PC-9 (cell line): ENCODE measurements around the gene METRN. TPM values are rescaled to one million over a fixed set of nuclear protein-coding genes. Genes with fewer than 3 reads are reported as not detected.
"Not testable (repeated sequence)": the region's sequence is repeated elsewhere in the genome, so short reads cannot be mapped to it uniquely, and the experiment has no call there.

Experiments
- BruUV-seq: library from RNA; stranded (reverse); fragments of 400-500 nt; replicated peaks from 2 replicates; lab custom pipeline; 2021; lab: Mats Ljungman, UMichigan
- CTCF ChIA-PET: fragments of 300-600 bp; sonication (Branson Sonifier 250); formaldehyde crosslinking; loops from one replicate; lab custom pipeline; 2022; ENCODE audit warnings: antibody characterized with exemption; lab: Charles Lee
- POLR2A ChIA-PET: fragments of 300-600 bp; sonication (Branson Sonifier 250); formaldehyde crosslinking; loops from one replicate; lab custom pipeline; 2022; ENCODE audit warnings: antibody characterized with exemption; ENCODE audit not compliant: unreplicated experiment; lab: Charles Lee
- DNase-seq, 2 experiments: peaks; one replicate each; pipeline versions ENCODE4 v3.0.0 to v3.0.0-alpha.2; 2015 to 2022; ENCODE audit warnings: mixed read lengths in 1 of 2
- H2AFZ ChIP-seq: fragments of 200-600 bp; sonication (generic); 2 replicates; pipeline ENCODE4 v1.8.1; 2017; ENCODE audit warnings: antibody characterized with exemption
- H3F3A ChIP-seq: fragments of 200-600 bp; sonication (generic); 2 replicates; pipeline ENCODE4 v1.8.1; 2017; ENCODE audit warnings: antibody characterized with exemption, mild to moderate bottlenecking, low read depth; ENCODE audit not compliant: insufficient read depth
- H3K27ac ChIP-seq: fragments of 200-600 bp; sonication (generic); 2 replicates; pipeline ENCODE4 v1.6.1; 2016; ENCODE audit warnings: mixed run types
- H3K27me3 ChIP-seq: fragments of 200-600 bp; sonication (generic); 2 replicates; pipeline ENCODE4 v1.6.1; 2016; ENCODE audit warnings: low read depth, mixed run types; ENCODE audit not compliant: insufficient read depth
- H3K36me3 ChIP-seq: fragments of 200-600 bp; sonication (generic); 2 replicates; pipeline ENCODE4 v1.6.1; 2016; ENCODE audit warnings: low read depth, mixed run types
- H3K4me1 ChIP-seq: fragments of 200-600 bp; sonication (generic); replicated peaks from 2 replicates; pipeline ENCODE4 v1.6.1; 2016; ENCODE audit warnings: mixed run types; ENCODE audit not compliant: insufficient read depth
- H3K4me2 ChIP-seq: fragments of 200-600 bp; sonication (generic); 2 replicates; pipeline ENCODE4 v1.6.1; 2017; ENCODE audit warnings: mixed run types
- H3K4me3 ChIP-seq: fragments of 200-600 bp; sonication (generic); 2 replicates; pipeline ENCODE4 v1.6.1; 2016; ENCODE audit warnings: mixed run types
- H3K79me2 ChIP-seq: fragments of 200-600 bp; sonication (generic); 2 replicates; pipeline ENCODE4 v1.6.1; 2017; ENCODE audit warnings: low read depth, mixed run types
- H3K9me2 ChIP-seq: fragments of 200-600 bp; sonication (generic); 2 replicates; pipeline ENCODE4 v1.8.1; 2017; ENCODE audit warnings: mild to moderate bottlenecking; ENCODE audit not compliant: insufficient read depth
- H3K9me3 ChIP-seq: fragments of 200-600 bp; sonication (generic); 2 replicates; pipeline ENCODE4 v1.8.1; 2016; ENCODE audit warnings: low read depth; ENCODE audit not compliant: insufficient read depth
- H4K20me1 ChIP-seq: fragments of 200-600 bp; sonication (generic); 2 replicates; pipeline ENCODE4 v1.8.1; 2017; ENCODE audit not compliant: insufficient read depth
- CTCF ChIP-seq: fragments of 200-600 bp; sonication (generic); conservative IDR thresholded peaks from 2 replicates; pipeline ENCODE4 v1.6.1; 2017; ENCODE audit warnings: mixed run types, antibody characterized with exemption, mild to moderate bottlenecking, moderate library complexity
- EZH2 ChIP-seq: fragments of 200-600 bp; sonication (generic); IDR thresholded peaks from 2 replicates; pipeline ENCODE4 v1.8.0; 2017; ENCODE audit warnings: antibody characterized with exemption, low read depth
- intact Hi-C: fragments of 100-400 bp; cut with micrococcal nuclease; formaldehyde crosslinking; loops from one replicate; pipeline ENCODE4 v1.10.0; 2022; ENCODE audit not compliant: unreplicated experiment
- total RNA-seq: library from RNA; stranded (reverse); gene quantifications from 2 replicates; pipeline ENCODE4 v1.2.3, GENCODE V29; 2021

The METRN gene
- total RNA-seq, 1 experiment from 2014 or later, result 77.5 TPM

- not testable (repeated sequence) for H3K79me2 ChIP-seq, H3K36me3 ChIP-seq, H3K9me3 ChIP-seq, BruUV-seq, H4K20me1 ChIP-seq, H3K4me3 ChIP-seq, H3K9me2 ChIP-seq, H2AFZ ChIP-seq
- H3K4me2 ChIP-seq, result peak overlapping the region; percentile 38; the same call in 1 of the 2 replicates
- peak overlapping the region; percentile 71 for H3K27ac ChIP-seq
- intact Hi-C loops, result loop anchor here (1.0 to 5.0 kb wide), 4 partner anchors 73 to 390 kb away; partner anchors contain the start of gene LMF1
- peak; percentile 91 for TF ChIP-seq CTCF
- peaks cover 31% of the 10 kb centered on the region for H3F3A ChIP-seq
- ChIA-PET CTCF (interaction anchor here (0.5 to 1.5 kb wide), 11 partner anchors 11 to 390 kb away, joined by 3 to 17 read pairs (median 4); partner anchors contain the start of genes CHTF18, MSLN and RPUSD1), POLR2A (interaction anchor here (0.6 to 1.0 kb wide), 5 partner anchors 15 to 186 kb away, joined by 3 to 6 read pairs (median 4); partner anchors contain the start of genes CAPN15, CHTF18, RPUSD1 and WDR24)
- DNase-seq, result peak; percentile 93 to 98
- H3K27me3 ChIP-seq, result peaks cover 33% of the 10 kb centered on the region
- H3K4me1 ChIP-seq, result peaks cover 36% of the 10 kb centered on the region
Measured at GRCh38 chr16:712740-713250, 2.1 kb upstream of the METRN start.

DNA sequence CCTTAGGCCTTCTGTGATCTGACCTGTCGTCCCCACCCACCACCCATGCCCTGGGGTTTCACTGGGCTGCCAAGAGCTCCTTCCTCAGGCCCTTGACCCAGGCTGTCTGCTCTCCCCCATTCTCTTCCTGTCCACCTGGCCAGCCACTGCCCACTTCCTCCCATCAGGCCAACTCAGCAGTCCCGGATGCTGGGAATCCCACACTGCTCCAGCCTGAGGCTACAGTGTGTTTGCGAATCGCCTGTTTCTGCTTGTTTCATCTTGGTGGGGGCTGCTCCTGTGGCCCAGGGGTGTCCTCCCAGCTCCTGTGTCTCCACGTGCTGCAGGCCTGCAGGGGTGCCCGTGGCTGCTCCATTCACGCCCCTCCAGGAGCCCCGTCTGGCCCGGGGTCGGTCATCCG, 839 bp upstream of the METRN start:
- Histone ChIP-seq H3K4me1 (peaks cover 43% of the 10 kb centered on the region), H3K27me3 (peaks cover 20% of the 10 kb centered on the region), H3K4me2 (peak overlapping the region; percentile 72), H3K27ac (no peak overlapping the region; the same call in 1 of the 2 replicates), H3K9me2 (no peaks in the 10 kb centered on the region), H3K36me3 (no peaks in the 10 kb centered on the region), H3K79me2 (peaks cover 4% of the 10 kb centered on the region; the same call in 1 of the 2 replicates), H4K20me1 (peaks cover 11% of the 10 kb centered on the region; the same call in 1 of the 2 replicates), H2AFZ (no peak overlapping the region), H3K4me3 (no peak overlapping the region), H3F3A (peaks cover 37% of the 10 kb centered on the region), H3K9me3 (no peaks in the 10 kb centered on the region)
- BruUV-seq, result no TSS peak
- ChIA-PET CTCF (interaction anchor here (0.5 kb wide), 1 partner anchor 690 kb away, joined by 3 read pairs; no protein-coding TSS in a partner anchor), POLR2A (interaction anchor here (0.6 to 1.4 kb wide), 3 partner anchors 14 to 565 kb away, joined by 3 to 9 read pairs (median 4); no protein-coding TSS in a partner anchor)
- intact Hi-C loops, result loop anchor here (5.0 kb wide), 1 partner anchor 258 kb away; the partner anchor contains the start of gene LMF1
- DNase-seq, result no peak
- TF ChIP-seq EZH2, result no peak
- no peak for TF ChIP-seq CTCF

GRCh38 chr16:715477-716199, 720 bp downstream of the METRN start:
- BruUV-seq, result no TSS peak
- H3K4me1 ChIP-seq, result peaks cover 55% of the 10 kb centered on the region
- peak overlapping the region; percentile 85 for H3K4me2 ChIP-seq
- H3K27me3 ChIP-seq, result peaks cover 7% of the 10 kb centered on the region; the same call in 1 of the 2 replicates
- H3K27ac ChIP-seq, result no peak overlapping the region
- no peaks in the 10 kb centered on the region for H3K9me2 ChIP-seq
- peak in 1 of 2 experiments; percentile 45 for DNase-seq
- peak overlapping the region; percentile 81 for H3K4me3 ChIP-seq
- ChIA-PET POLR2A (interaction anchor here (0.7 to 1.5 kb wide), 4 partner anchors 10 to 93 kb away, joined by 3 to 26 read pairs (median 14); partner anchors contain the start of genes CCDC78, CHTF18 and RPUSD1), CTCF (interaction anchor here (0.6 kb wide), 2 partner anchors 43 to 581 kb away, joined by 3 read pairs; no protein-coding TSS in a partner anchor)
- H4K20me1 ChIP-seq, result peaks cover 12% of the 10 kb centered on the region; the same call in 1 of the 2 replicates
- intact Hi-C loops, result no loop called here
- peaks cover 44% of the 10 kb centered on the region for H3F3A ChIP-seq
- H3K79me2 ChIP-seq, result peaks cover 4% of the 10 kb centered on the region; the same call in 1 of the 2 replicates
- 0 out of 2 replicates have a peak overlapping the region, but pooled peaks have one; percentile 33 for H2AFZ ChIP-seq
- TF ChIP-seq EZH2 (no peak), CTCF (no peak; the same call in 1 of the 2 replicates)
- no peaks in the 10 kb centered on the region for H3K9me3 ChIP-seq
- no peaks in the 10 kb centered on the region for H3K36me3 ChIP-seq
